Rectal smooth muscle tissue (tissue), 1 donor: ENCODE results near the gene ADGRA1.

Experiments
- H3K27ac ChIP-seq: one replicate; pipeline ENCODE4 v1.7.0; 2013; ENCODE audit warnings: low read depth, low read length, inconsistent platforms
- H3K27me3 ChIP-seq: one replicate; pipeline ENCODE4 v1.7.0; 2013; ENCODE audit warnings: low read length; ENCODE audit not compliant: control insufficient read depth, insufficient read depth
- H3K36me3 ChIP-seq: one replicate; pipeline ENCODE4 v1.7.0; 2013; ENCODE audit warnings: low read length; ENCODE audit not compliant: control insufficient read depth, insufficient read depth
- H3K4me1 ChIP-seq: one replicate; pipeline ENCODE4 v1.7.0; 2013; ENCODE audit warnings: low read length; ENCODE audit not compliant: control insufficient read depth, insufficient read depth
- H3K4me3 ChIP-seq: one replicate; pipeline ENCODE4 v1.7.0; 2013; ENCODE audit warnings: low read length
- H3K9ac ChIP-seq: one replicate; pipeline ENCODE4 v1.7.0; 2013; ENCODE audit warnings: low read length

The ADGRA1 gene

DNA sequence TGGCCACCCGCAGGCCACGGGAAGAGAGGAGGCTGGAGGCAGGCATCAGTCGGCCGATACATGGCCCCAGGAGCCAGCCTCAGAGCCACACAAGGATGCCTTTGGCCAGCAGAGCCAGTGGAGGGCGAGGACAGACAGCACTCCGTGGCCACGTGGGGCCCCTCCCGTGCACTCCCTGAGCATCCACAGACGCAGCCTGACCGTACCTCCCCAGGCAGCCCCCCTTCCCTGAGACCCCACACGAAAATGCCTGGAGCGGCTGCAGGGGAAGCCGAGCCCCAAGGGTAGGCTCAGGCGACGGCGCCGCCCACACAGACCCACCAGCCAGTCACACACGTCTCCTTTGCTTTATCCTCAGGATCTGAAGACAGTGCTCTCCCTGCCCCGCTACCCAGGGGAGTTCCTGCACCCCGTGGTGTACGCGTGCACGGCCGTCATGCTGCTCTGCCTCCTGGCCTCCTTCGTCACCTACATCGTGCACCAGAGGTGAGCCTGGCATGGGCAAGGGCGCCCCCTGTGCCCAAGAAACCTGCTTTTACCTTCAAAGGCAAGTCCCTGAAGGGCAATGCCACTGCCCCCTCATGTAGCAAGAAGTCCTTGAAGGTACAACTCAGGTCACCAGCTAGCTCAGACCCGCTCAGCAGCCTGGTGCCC lies 9.0 kb downstream of the ADGRA1 start:
- H3K27me3 ChIP-seq = peaks cover 4% of the 10 kb centered on the region
- H3K4me3 ChIP-seq = no peak overlapping the region
- no peaks in the 10 kb centered on the region for H3K4me1 ChIP-seq
- H3K36me3 ChIP-seq = no peaks in the 10 kb centered on the region
- H3K27ac ChIP-seq = no peak overlapping the region
- no peak overlapping the region for H3K9ac ChIP-seq

DNA sequence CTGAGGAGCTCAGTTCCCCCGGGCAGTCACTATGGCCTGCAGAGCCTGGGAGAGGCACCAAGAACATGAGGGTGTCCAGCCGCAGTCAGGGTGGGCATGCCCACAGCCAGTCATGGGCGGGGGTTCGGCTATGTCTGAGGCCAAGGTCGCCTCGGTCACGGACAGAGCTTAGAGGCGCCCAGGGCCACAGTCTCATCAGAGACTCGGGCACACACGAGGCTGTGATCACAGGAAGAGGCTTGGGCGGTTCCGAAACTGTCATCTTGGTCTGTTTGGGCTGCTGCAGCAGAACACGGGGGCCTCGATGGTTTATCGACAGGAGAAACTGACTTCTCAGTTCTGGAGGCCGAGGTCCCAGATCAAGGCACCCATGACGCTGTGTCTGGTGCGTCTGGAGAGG lies 9.7 kb downstream of the ADGRA1 start:
- Histone ChIP-seq H3K36me3 (no peaks in the 10 kb centered on the region), H3K4me1 (no peaks in the 10 kb centered on the region), H3K4me3 (no peak overlapping the region), H3K9ac (no peak overlapping the region), H3K27me3 (peaks cover 4% of the 10 kb centered on the region), H3K27ac (no peak overlapping the region)

DNA sequence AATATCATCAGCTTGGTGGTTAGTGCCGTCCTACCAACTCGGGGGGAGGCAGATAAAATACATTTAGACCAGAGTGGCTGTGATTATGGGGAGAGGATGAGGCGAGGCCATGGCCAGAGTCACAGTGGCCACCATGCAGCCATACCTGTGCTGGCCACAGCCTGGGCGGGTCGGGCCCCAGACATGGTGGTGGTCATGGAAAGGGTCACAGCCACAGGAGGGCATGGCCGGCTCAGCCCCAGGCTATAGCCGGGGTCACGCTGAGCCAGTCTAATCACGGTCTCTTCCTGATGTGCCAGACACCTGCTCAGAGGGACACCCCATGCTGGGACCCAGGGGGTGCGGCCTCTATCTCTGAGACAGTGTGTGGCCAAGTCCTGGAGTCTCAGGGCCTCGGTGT lies 10.2 kb downstream of the ADGRA1 start:
- Histone ChIP-seq H3K27me3 (peaks cover 4% of the 10 kb centered on the region), H3K9ac (no peak overlapping the region), H3K36me3 (no peaks in the 10 kb centered on the region), H3K4me3 (no peak overlapping the region), H3K4me1 (no peaks in the 10 kb centered on the region), H3K27ac (no peak overlapping the region)

DNA sequence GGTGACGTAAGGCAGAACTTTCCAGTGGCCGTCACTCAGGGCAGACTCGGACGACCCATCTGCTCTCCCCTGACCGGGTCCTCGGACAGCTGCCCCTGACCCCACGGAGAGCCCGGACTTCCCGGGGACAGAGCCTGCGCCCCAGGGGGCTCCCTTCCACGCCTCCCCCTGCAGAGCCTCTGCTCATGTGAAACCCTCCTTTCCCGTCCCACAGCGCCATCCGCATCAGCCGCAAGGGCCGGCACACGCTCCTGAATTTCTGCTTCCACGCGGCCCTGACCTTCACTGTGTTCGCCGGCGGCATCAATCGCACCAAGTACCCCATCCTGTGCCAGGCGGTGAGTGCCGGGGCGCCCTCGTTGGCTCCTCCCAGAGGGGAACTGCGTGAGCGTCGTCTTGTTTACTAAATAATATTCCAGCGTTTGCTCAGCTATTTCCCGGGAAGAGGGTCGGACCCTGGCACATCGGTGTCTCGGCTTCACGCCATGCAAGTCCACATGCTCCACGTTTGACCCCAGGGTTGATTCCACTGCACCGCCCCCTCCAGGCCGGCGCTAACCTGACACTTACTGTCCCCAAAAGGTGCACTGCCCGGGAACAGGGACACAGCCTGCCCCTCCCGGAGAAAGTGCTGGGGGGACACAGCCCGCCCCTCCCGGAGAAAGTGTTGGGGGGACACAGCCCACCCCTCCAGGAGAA lies 10.9 kb downstream of the ADGRA1 start:
- Histone ChIP-seq H3K27ac (no peak overlapping the region), H3K4me1 (no peaks in the 10 kb centered on the region), H3K9ac (no peak overlapping the region), H3K4me3 (no peak overlapping the region), H3K27me3 (peaks cover 4% of the 10 kb centered on the region), H3K36me3 (no peaks in the 10 kb centered on the region)

DNA sequence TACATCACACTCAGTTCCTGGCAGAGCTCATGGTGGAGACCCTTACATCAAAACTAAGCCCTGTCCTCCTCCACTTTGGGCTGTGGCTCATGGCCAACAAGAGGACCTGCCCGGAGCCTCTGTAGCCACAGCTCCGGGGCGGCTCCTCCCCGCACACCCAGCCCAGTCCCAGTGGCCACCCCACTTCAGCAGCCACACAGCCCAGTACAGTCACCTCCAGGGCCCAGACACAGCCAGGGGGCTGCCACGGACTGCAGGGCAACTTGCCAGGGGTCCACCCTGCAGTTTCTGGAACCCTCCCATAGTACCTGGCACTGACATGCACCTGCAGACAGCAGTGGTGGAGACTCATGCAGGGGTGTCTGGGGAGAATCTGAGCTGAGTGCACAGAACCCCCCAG lies 11.8 kb downstream of the ADGRA1 start:
- Histone ChIP-seq H3K4me3 (no peak overlapping the region), H3K4me1 (no peaks in the 10 kb centered on the region), H3K27ac (no peak overlapping the region), H3K36me3 (no peaks in the 10 kb centered on the region), H3K27me3 (peaks cover 4% of the 10 kb centered on the region), H3K9ac (no peak overlapping the region)

DNA sequence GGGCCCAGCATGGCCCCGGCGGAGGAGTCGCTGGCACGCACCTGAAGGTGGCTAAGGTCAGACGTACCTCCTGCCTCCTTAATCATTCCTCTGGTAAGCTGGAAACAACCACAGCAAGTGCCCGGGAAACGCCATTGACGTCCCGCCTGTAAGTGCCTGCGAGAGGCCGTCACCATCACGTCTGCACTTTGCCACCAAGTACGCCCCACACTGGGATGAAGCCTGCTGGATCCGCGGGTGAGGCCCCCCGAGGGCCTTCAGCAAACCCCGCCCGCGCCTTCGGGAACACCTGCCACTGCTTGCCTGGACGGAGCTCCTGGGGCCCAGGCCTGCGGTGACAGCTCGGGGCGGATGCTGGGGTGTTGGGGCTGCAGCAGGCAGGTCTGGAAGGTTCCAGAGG lies 12.5 kb downstream of the ADGRA1 start:
- H3K27ac ChIP-seq = no peak overlapping the region
- no peaks in the 10 kb centered on the region for H3K4me1 ChIP-seq
- no peaks in the 10 kb centered on the region for H3K36me3 ChIP-seq
- H3K9ac ChIP-seq = no peak overlapping the region
- peaks cover 4% of the 10 kb centered on the region for H3K27me3 ChIP-seq
- H3K4me3 ChIP-seq = no peak overlapping the region

DNA sequence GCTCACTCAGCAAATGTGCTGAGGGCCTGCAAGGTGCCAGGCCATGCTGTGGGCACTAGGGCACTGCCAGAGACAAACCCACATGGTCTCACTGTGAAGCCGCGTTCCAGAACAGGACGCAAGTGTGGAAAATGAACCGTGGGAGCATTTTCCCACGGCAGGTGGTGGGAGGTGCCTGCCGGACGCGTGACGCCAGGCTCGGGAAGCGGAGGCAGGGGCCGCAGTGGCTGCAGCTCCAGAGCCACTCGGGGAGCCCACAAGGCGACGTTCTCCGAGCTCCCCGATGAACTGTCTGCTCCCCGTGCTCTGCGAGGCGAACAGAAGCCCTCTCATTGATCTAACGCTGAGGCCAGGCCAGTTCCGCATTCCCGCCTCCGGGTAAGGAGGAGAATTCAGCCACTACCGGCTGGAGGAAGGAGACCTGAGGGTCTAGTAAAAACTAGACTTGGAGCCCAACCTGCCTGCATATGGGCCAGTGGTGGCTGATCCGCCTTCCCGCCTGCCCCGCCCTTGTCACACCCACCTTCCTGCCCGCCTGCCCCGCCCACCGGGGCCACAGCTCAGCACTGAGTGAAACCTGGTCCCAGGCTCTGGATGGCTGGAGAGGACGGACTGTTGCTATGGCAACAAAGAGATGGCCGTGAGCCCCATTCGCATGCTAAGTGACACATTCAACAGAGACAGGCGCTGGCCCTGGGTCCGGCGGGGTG lies 13.1 kb downstream of the ADGRA1 start:
- Histone ChIP-seq H3K4me3 (no peak overlapping the region), H3K4me1 (no peaks in the 10 kb centered on the region), H3K9ac (no peak overlapping the region), H3K27me3 (peaks cover 4% of the 10 kb centered on the region), H3K27ac (no peak overlapping the region), H3K36me3 (no peaks in the 10 kb centered on the region)

DNA sequence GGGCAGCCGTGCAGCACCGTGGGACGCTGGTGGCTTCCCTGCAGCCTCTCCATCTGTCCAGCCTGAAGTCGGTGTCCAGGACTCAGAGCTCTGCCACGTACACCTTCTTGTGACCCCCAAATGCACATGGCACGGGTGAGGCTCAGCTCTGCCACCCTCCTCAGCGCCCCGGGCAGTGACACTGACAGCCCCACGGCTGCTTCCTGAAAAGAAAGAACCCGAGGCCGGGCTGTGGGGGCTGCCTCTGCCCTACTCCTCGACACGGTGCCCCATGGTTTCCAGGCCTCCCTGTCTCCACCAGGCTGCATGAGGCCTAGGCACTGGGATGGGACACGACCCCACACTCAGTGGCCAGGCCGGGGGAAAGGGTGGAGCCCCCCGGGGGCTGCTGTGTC lies 13.7 kb downstream of the ADGRA1 start:
- no peaks in the 10 kb centered on the region for H3K36me3 ChIP-seq
- peaks cover 4% of the 10 kb centered on the region for H3K27me3 ChIP-seq

DNA sequence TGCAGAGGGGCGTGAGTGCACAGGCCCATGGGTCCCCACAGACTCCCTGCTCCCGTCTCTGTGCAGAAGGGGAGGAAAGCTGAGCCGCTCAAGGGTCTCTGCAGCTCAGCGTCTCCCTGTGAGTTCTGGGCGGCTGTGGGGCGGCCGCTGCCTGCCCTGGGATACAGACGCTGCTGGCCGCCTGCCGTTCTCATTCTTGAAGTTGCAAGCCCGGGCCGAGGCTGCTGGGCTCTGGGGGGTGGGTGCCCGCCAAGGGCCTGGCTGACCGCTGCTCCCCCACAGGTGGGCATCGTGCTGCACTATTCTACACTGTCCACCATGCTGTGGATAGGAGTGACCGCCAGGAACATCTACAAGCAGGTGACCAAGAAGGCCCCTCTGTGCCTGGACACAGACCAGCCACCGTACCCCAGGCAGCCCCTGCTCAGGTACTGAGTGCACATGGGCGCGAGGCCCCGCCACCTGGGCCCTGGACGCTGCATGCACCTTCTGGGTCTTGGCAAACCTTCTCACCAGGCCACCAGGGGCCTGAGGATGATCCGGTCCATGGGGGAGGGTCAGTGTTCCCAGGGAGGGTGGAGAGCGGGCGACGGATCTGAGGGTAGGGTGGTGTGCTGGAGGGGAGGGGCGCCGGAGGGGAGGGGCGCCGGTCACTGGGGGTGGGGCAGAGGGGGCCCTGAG lies 14.8 kb downstream of the ADGRA1 start:
- Histone ChIP-seq H3K27ac (no peak overlapping the region), H3K4me3 (no peak overlapping the region), H3K27me3 (no peaks in the 10 kb centered on the region), H3K36me3 (no peaks in the 10 kb centered on the region), H3K9ac (no peak overlapping the region), H3K4me1 (no peaks in the 10 kb centered on the region)

More for the DNA sequence above, 13.7 kb downstream of the ADGRA1 start:
- no peak overlapping the region for H3K9ac ChIP-seq
- H3K4me1 ChIP-seq = no peaks in the 10 kb centered on the region
- H3K27ac ChIP-seq = no peak overlapping the region
- H3K4me3 ChIP-seq = no peak overlapping the region

DNA sequence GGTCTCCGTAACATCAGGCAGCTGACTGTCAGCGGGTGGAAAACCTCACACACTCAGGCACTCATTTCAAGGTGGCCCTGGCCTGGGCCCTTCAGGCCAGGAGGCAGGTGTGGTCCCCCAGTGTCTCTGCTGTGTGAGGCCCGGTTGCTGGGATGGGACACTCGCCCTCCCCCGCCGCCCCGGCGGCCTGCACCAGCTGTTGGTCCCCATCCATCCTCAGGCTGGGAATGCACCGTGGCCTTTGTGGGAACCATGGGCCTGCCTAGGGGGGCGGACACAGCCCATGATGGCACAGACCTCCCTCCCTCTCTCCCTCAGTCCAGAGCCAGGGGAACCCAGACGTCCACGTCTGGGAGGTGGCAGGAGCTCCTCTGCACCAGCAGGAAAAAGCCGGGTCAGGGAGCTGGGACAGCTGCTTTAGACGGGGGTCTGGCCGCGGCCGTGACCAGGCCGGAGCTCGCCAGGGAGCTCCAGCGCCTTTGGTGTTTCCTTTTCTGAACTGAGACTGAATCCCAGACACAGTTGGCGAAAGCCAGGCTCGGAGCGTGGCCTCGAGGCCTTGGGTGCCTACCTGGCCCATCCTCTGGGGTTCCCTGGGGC lies 15.7 kb downstream of the ADGRA1 start:
- H3K4me3 ChIP-seq = no peak overlapping the region
- H3K9ac ChIP-seq = no peak overlapping the region
- no peaks in the 10 kb centered on the region for H3K27me3 ChIP-seq
- H3K27ac ChIP-seq = no peak overlapping the region
- no peaks in the 10 kb centered on the region for H3K36me3 ChIP-seq
- H3K4me1 ChIP-seq = no peaks in the 10 kb centered on the region

DNA sequence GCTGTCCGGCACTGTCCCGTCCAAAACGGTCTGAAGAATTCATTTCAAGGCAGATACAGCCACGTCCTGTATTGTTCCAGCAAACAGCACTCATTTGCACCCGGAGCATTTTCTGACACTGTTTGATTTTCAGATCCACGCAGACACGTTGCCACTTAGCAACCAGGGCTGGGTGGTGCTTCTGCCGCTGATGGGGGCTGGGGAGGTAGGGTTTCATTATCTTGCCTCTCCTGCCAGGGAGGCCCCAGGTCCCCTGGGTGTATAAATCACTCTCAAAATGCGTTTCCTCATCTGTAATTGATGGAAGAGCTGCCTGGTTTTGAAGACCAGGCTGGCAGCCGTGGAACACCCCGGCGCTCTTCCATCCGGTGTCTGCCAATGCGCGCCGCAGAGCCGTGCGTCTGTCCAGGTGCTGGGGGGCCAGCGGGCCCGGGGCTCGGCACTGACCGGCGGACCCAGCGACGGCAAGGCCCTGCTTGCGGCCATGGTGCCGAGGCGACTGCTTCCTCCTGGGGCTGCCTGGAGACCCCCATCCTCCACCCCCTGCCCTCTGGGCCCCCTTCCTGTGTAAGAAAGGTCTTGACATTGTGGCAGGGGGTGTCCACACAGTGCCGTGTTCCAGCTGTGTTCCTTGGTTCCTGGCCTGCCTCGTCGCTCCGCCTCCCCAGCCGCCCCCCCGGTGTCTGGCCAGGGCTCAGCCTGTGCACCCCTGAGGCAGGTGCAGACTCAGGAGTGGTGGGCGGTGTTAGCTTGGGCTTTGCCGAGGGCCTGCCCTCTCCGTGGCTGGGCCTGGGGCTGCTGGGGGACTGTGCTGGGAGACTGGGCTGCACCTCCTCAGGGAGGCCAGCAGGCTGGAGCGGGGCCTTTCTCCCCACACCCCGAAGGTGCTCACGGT lies 16.6 kb downstream of the ADGRA1 start:
- no peak overlapping the region for H3K4me3 ChIP-seq
- no peaks in the 10 kb centered on the region for H3K27me3 ChIP-seq
- H3K9ac ChIP-seq = no peak overlapping the region
- no peaks in the 10 kb centered on the region for H3K36me3 ChIP-seq
- H3K4me1 ChIP-seq = no peaks in the 10 kb centered on the region
- H3K27ac ChIP-seq = no peak overlapping the region
